GM12878 (cell line): ENCODE measurements around the gene DIAPH1. TPM values are rescaled to one million over a fixed set of nuclear protein-coding genes. Genes with fewer than 3 reads are reported as not detected.

Source experiments
- ATAC-seq: fragments of 200-7000 bp; cut with Tn5 transposase; 3 replicates; pipeline ENCODE4 v1.9.1; 2020; ENCODE audit warnings: mild to moderate bottlenecking, moderate library complexity
- BruUV-seq: library from RNA; stranded (reverse); fragments of 400-500 nt; replicated peaks from 2 replicates; lab custom pipeline; 2021; lab: Mats Ljungman, UMichigan
- CTCF ChIA-PET: fragments of 300-600 bp; sonication (Branson Sonifier 250); formaldehyde crosslinking; extraction: SDS; loops from one replicate; lab custom pipeline; 2021; ENCODE audit warnings: inconsistent platforms; lab: Yijun Ruan, JAX
- POLR2A ChIA-PET: fragments of 350-600 bp; formaldehyde crosslinking; extraction: SDS; loops from one replicate; lab custom pipeline; 2021; ENCODE audit warnings: inconsistent platforms; lab: Charles Lee
- RAD21 ChIA-PET: fragments of 300-600 bp; sonication (Branson Sonifier 250); formaldehyde crosslinking; loops from one replicate; lab custom pipeline; 2023; ENCODE audit warnings: antibody characterized with exemption; ENCODE audit not compliant: unreplicated experiment; lab: Charles Lee
- SMC1A ChIA-PET: fragments of 300-600 bp; sonication (Branson Sonifier 250); formaldehyde crosslinking; loops from one replicate; lab custom pipeline; 2023; ENCODE audit not compliant: unreplicated experiment, uncharacterized antibody; lab: Charles Lee
- DNase-seq: peaks from one replicate; pipeline ENCODE4 v3.0.0-alpha.2; 2011; ENCODE audit warnings: low read depth, low spot score
- FAIRE-seq: peaks from 3 replicates; lab custom pipeline; 2011; peaks lifted over from hg19 to GRCh38; lab: Jason Lieb, UNC
- H2AFZ ChIP-seq: 2 replicates; pipeline ENCODE4 v1.6.0; 2011; ENCODE audit warnings: low read depth, low read length, control low read depth; ENCODE audit not compliant: control insufficient read depth
- H3K27ac ChIP-seq: 2 replicates; pipeline ENCODE4 v1.5.1; 2011; ENCODE audit warnings: control low read depth; ENCODE audit not compliant: control insufficient read depth, insufficient read depth
- H3K27me3 ChIP-seq, 2 experiments: replicated peaks in 1 of 2; 2 replicates each; pipeline versions ENCODE4 v1.6.0 to v1.6.1; 2011; ENCODE audit warnings: low read length in 1 of 2; ENCODE audit not compliant: control insufficient read depth in 2 of 2, insufficient read depth in 2 of 2
- H3K36me3 ChIP-seq, 2 experiments: 2 replicates each; pipeline ENCODE4 v1.5.1; 2011; ENCODE audit warnings: low read length in 1 of 2; ENCODE audit not compliant: control insufficient read depth in 2 of 2, insufficient read depth in 2 of 2
- H3K4me1 ChIP-seq: 2 replicates; pipeline ENCODE4 v1.6.1; 2011; ENCODE audit warnings: mild to moderate bottlenecking, low read length, moderate library complexity, mixed read lengths; ENCODE audit not compliant: control insufficient read depth, insufficient read depth
- H3K4me2 ChIP-seq: 2 replicates; pipeline ENCODE4 v1.6.0; 2011; ENCODE audit warnings: control low read depth; ENCODE audit not compliant: control insufficient read depth, insufficient read depth
- H3K4me3 ChIP-seq: fragments of 200-600 bp; sonication (generic); 2 replicates; pipeline ENCODE4 v1.5.1; 2016
- H3K79me2 ChIP-seq: 2 replicates; pipeline ENCODE4 v1.6.0; 2011; ENCODE audit warnings: low read length; ENCODE audit not compliant: control insufficient read depth, insufficient read depth
- H3K9ac ChIP-seq: 2 replicates; pipeline ENCODE4 v1.8.0; 2011; ENCODE audit warnings: low read length, control low read depth, mixed read lengths; ENCODE audit not compliant: control insufficient read depth, insufficient read depth
- H3K9me3 ChIP-seq: replicated peaks from 3 replicates; pipeline ENCODE4 v1.5.1; 2011; ENCODE audit warnings: mild to moderate bottlenecking, low read length; ENCODE audit not compliant: control insufficient read depth, insufficient read depth
- H4K20me1 ChIP-seq: 2 replicates; pipeline ENCODE4 v1.6.0; 2011; ENCODE audit not compliant: control insufficient read depth, insufficient read depth
- ATF7 ChIP-seq: fragments of 450-650 bp; IDR thresholded peaks from 2 replicates; pipeline ENCODE4 v1.6.1; 2016; ENCODE audit warnings: low read depth, mild to moderate bottlenecking
- BHLHE40 ChIP-seq, 2 experiments: fragments of 450-650 bp in 1 of 2; IDR thresholded peaks; 2 replicates each; pipeline ENCODE4 v1.6.1; 2011 to 2017; ENCODE audit warnings: low read depth in 2 of 2, borderline replicate concordance in 1 of 2, improper control_type of control experiment in 1 of 2, low read length in 1 of 2, mild to moderate bottlenecking in 1 of 2
- BRCA1 ChIP-seq: IDR thresholded peaks from 2 replicates; pipeline ENCODE4 v1.6.1; 2011; ENCODE audit warnings: low read depth, low read length, improper control_type of control experiment
- EGR1 ChIP-seq, 2 experiments: IDR thresholded peaks; 1 replicate in 1 of 2; 2 replicates in 1 of 2; pipeline ENCODE4 v1.6.1; 2011 to 2012; ENCODE audit warnings: low read depth in 2 of 2, low read length in 2 of 2, borderline replicate concordance in 1 of 2, mild to moderate bottlenecking in 1 of 2, moderate library complexity in 1 of 2
- GABPA ChIP-seq: IDR thresholded peaks from 2 replicates; pipeline ENCODE4 v1.6.1; 2014; ENCODE audit warnings: antibody characterized with exemption, low read depth, mild to moderate bottlenecking, inconsistent platforms
- NFXL1 ChIP-seq: fragments of 450-650 bp; IDR thresholded peaks from 2 replicates; pipeline ENCODE4 v1.6.1; 2017; ENCODE audit warnings: antibody characterized with exemption, mild to moderate bottlenecking, borderline replicate concordance
- ZBED1 ChIP-seq: IDR thresholded peaks from 2 replicates; pipeline ENCODE4 v1.6.1; 2016; ENCODE audit warnings: borderline replicate concordance
- ZNF592 ChIP-seq: fragments of 450-650 bp; IDR thresholded peaks from 2 replicates; pipeline ENCODE4 v1.6.1; 2017; ENCODE audit warnings: mild to moderate bottlenecking, moderate library complexity
- WGBS: methylation state at CpG from one replicate; pipeline ENCODE4 v1.1.6; 2016; ENCODE audit warnings: low lambda C conversion rate; ENCODE audit not compliant: insufficient replicate concordance, insufficient coverage; ENCODE audit errors: missing lambda C conversion rate; 5-methylcytosine and 5-hydroxymethylcytosine counted together
- in situ Hi-C: fragments of 300-500 bp; cut with MboI; formaldehyde crosslinking; loops from 9 replicates; pipeline ENCODE4 v1.14.3; 2018; ENCODE audit warnings: mixed read lengths
- intact Hi-C: fragments of 100-400 bp; cut with micrococcal nuclease; formaldehyde crosslinking; loops from one replicate; pipeline ENCODE4 v1.14.2; 2022; ENCODE audit not compliant: unreplicated experiment
- polyA plus RNA-seq, 11 experiments: library from polyadenylated mRNA; depleted of rRNA in 4 of 11; unstranded in 6 of 11; stranded (reverse) in 5 of 11; fragments of >200 nt; fragmentation: Nextera tagmentation in 4 of 11; fragmentation: Illumina TruSeq in 1 of 11; extraction: Ambion mirVana in 4 of 11; extraction: Trizol in 1 of 11; gene quantifications; 1 replicate in 1 of 11; 2 replicates in 10 of 11; pipeline versions ENCODE4 v1.2.1 to v1.2.3, GENCODE V29; 2011 to 2016; ENCODE audit warnings: inconsistent platforms in 2 of 11, missing spikeins in 2 of 11, low read depth in 1 of 11
- total RNA-seq, 4 experiments: library from RNA; depleted of rRNA in 3 of 4; stranded (reverse); fragments of >200 nt in 3 of 4; fragmentation: Illumina TruSeq in 1 of 4; extraction: Trizol in 1 of 4; gene quantifications; 2 replicates each; pipeline versions ENCODE4 v1.2.1 to v1.2.3, GENCODE V29; 2013 to 2021

DIAPH1 gene
- total and polyA plus RNA-seq, 10 of the 15 experiments (the other 5 are each of a cell fraction or from before 2014, with no cell fraction given), result 37.8 to 168 (median 59.0) TPM

GRCh38 chr5:141491323-141492167 lies 127.3 kb downstream of the DIAPH1 start:
- peak overlapping the region; percentile 79 for H2AFZ ChIP-seq
- RAD21 ChIA-PET, result interaction anchor here (0.6 to 1.9 kb wide), 2 partner anchors 16 to 79 kb away, joined by 3 to 8 read pairs; partner anchors contain the start of gene PCDHGA10
- no peaks in the 10 kb centered on the region; a peak in 1 of 4 replicates for H3K36me3 ChIP-seq
- H3K9ac ChIP-seq, result peak overlapping the region; percentile 3; the same call in 1 of the 2 replicates
- WGBS, result 16% methylated on average over 64 of the region's 66 CpGs
- H3K27ac ChIP-seq, result no peak overlapping the region
- BruUV-seq, result no TSS peak
- H3K4me3 ChIP-seq, result peak overlapping the region; percentile 65
- SMC1A ChIA-PET, result interaction anchor here (1.4 to 2.0 kb wide), 3 partner anchors 8 to 18 kb away, joined by 3 to 6 read pairs (median 4); no protein-coding TSS in a partner anchor
- POLR2A ChIA-PET, result interaction anchor here (1.2 to 1.7 kb wide), 2 partner anchors 15 to 22 kb away, joined by 3 to 5 read pairs; no protein-coding TSS in a partner anchor
- DNase-seq (no peak), ATAC-seq (no peak; the same call in 2 of the 3 replicates), FAIRE-seq (no peak)
- peak overlapping the region; percentile 97 for H3K4me2 ChIP-seq
- TF ChIP-seq BHLHE40 (IDR thresholded peaks at IDR 0.05; ENCODE audit: borderline replicate concordance in 1 of 2, low read depth in 2 of 2, low read length in 1 of 2), result no peak
- TF ChIP-seq BRCA1, result no peak
- no peak for TF ChIP-seq NFXL1
- CTCF ChIA-PET, result interaction anchor here (0.7 to 3.4 kb wide), 7 partner anchors 15 to 72 kb away, joined by 4 to 23 read pairs (median 7); partner anchors contain the start of genes PCDHGA11 and PCDHGC3
- H3K79me2 ChIP-seq, result no peaks in the 10 kb centered on the region
- in situ Hi-C loops, result no loop called here
- H3K27me3 ChIP-seq, result no peaks in the 10 kb centered on the region; a peak in 1 of 4 replicates
- peaks cover 24% of the 10 kb centered on the region for H3K4me1 ChIP-seq
- H4K20me1 ChIP-seq, result no peaks in the 10 kb centered on the region
- H3K9me3 ChIP-seq, result no peaks in the 10 kb centered on the region; the same call in 2 of the 3 replicates
- intact Hi-C loops, result no loop called here

- ChIA-PET CTCF (interaction anchor here (3.4 kb wide), 1 partner anchor 14 kb away, joined by 23 read pairs; the partner anchor contains the start of gene PCDHGC3), SMC1A (no interaction called here), RAD21 (no interaction called here), POLR2A (interaction anchor here (1.2 to 1.7 kb wide), 2 partner anchors 16 to 23 kb away, joined by 3 to 5 read pairs; no protein-coding TSS in a partner anchor)
- H4K20me1 ChIP-seq, result no peaks in the 10 kb centered on the region
- in situ Hi-C loops (no loop called here), intact Hi-C loops (no loop called here)
- no peaks in the 10 kb centered on the region; a peak in 1 of 4 replicates for H3K36me3 ChIP-seq
- no peak overlapping the region for H3K4me3 ChIP-seq
- H2AFZ ChIP-seq, result no peak overlapping the region
- H3K4me2 ChIP-seq, result peak overlapping the region; percentile 97; the same call in 1 of the 2 replicates
- DNase-seq, result no peak
- H3K9me3 ChIP-seq, result no peaks in the 10 kb centered on the region; the same call in 2 of the 3 replicates
- H3K27me3 ChIP-seq, result no peaks in the 10 kb centered on the region; a peak in 1 of 4 replicates
- ATAC-seq, result no peak
- no peak overlapping the region for H3K9ac ChIP-seq
- BruUV-seq, result no TSS peak
- H3K79me2 ChIP-seq, result no peaks in the 10 kb centered on the region
- H3K4me1 ChIP-seq, result peaks cover 24% of the 10 kb centered on the region
- no peak for FAIRE-seq
- 96% methylated on average over 13 of the region's 13 CpGs for WGBS
- no peak overlapping the region for H3K27ac ChIP-seq
- TF ChIP-seq ZBED1 (no peak), ATF7 (no peak), ZNF592 (no peak), GABPA (no peak), EGR1 (IDR thresholded peaks at IDR 0.05; ENCODE audit: borderline replicate concordance in 1 of 2, low read depth in 2 of 2, low read length in 2 of 2) (no peak)
Observed at GRCh38 chr5:141490771-141491170, 128.0 kb downstream of the DIAPH1 start.
